Measurements from ENCODE around the gene E2F1.

E2F1 gene

DNA sequence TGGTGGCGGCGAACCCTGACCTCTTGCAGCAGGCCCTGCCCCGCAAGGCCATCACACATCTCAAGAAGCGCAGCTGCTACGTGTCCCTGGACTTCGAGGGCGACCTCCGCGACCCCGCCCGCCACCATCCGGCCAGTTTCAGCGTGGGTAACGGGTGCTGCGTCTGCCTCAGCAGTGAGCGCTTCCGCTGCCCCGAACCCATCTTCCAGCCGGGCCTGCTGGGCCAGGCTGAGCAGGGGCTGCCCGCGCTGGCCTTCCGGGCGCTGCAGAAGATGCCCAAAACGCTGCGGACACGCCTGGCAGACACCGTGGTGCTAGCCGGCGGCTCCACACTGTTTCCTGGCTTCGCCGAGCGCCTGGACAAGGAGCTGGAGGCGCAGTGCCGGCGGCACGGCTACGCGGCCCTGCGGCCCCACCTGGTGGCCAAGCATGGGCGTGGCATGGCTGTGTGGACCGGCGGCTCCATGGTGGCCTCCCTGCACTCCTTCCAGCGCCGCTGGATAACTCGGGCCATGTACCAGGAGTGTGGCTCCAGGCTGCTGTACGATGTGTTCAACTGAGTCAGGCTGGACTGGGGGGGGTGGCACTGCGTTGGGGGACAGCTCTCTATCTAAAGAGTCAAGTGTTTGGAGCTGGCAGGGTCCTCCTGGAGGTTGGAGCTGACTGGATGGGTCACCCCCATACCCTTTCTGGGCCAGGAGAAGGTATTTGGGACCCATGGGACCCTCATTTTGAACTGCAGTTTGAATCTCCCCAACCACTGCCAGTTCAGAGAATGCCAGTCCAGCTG lies 18.3 kb downstream of the E2F1 start:
- Histone ChIP-seq H3K27me3 (replicated peaks; ENCODE audit: insufficient read depth, low read length) (no peaks in the 10 kb centered on the region), H3K36me3 (replicated peaks; ENCODE audit: insufficient read depth, low read length) (no peaks in the 10 kb centered on the region), H3K9me3 (replicated peaks; ENCODE audit: insufficient read depth, low read length) (no peaks in the 10 kb centered on the region), H3K4me3 (ENCODE audit: low read length) (peak overlapping the region; percentile 76), H2AFZ (ENCODE audit: low read length) (peak overlapping the region; percentile 80), H3F3A (ENCODE audit: insufficient read depth, low read length) (peaks cover 26% of the 10 kb centered on the region), H3K27ac (ENCODE audit: low read length) (peak overlapping the region; percentile 84; the same call in 1 of the 2 replicates), H3K4me2 (ENCODE audit: low read depth, low read length) (peak overlapping the region; percentile 98), H3K4me1 (ENCODE audit: low read length) (peaks cover 22% of the 10 kb centered on the region), H3K9me2 (replicated peaks; ENCODE audit: insufficient read depth, low read length) (no peaks in the 10 kb centered on the region), H3K79me2 (ENCODE audit: low read length) (peaks cover 18% of the 10 kb centered on the region), H4K20me1 (ENCODE audit: insufficient read depth, low read length) (no peaks in the 10 kb centered on the region), H3K9ac (ENCODE audit: low read length) (peak overlapping the region; percentile 63)
- TF ChIP-seq, protein P1, sequence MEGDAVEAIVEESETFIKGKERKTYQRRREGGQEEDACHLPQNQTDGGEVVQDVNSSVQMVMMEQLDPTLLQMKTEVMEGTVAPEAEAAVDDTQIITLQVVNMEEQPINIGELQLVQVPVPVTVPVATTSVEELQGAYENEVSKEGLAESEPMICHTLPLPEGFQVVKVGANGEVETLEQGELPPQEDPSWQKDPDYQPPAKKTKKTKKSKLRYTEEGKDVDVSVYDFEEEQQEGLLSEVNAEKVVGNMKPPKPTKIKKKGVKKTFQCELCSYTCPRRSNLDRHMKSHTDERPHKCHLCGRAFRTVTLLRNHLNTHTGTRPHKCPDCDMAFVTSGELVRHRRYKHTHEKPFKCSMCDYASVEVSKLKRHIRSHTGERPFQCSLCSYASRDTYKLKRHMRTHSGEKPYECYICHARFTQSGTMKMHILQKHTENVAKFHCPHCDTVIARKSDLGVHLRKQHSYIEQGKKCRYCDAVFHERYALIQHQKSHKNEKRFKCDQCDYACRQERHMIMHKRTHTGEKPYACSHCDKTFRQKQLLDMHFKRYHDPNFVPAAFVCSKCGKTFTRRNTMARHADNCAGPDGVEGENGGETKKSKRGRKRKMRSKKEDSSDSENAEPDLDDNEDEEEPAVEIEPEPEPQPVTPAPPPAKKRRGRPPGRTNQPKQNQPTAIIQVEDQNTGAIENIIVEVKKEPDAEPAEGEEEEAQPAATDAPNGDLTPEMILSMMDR (IDR thresholded peaks at IDR 0.05; ENCODE audit: low read length), result peak; percentile 93
- no peak for TF ChIP-seq EZH2phosphoT487 (IDR thresholded peaks at IDR 0.05; ENCODE audit: low read length)
- peak; percentile 82 for DNase-seq

DNA sequence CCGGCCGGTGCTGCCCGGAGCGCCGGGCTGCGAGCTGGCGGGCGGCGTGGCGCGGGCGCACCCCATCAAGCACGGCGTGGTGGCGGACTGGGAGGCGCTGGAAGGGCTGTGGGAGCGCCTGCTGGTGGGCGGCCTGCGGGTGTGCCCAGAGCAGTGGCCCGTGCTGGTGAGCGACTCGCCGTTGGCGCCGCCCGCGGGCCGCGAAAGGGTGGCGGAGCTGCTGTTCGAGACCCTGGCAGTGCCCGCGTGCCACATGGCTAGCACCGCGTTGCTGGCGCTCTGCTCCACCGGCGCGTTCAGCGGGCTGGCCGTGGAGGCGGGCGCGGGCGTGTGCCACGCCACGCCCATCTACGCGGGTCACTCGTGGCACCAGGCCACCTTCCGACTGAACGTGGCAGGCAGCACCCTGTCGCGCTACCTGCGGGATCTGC lies 18.9 kb downstream of the E2F1 start:
- Histone ChIP-seq H3K9me3 (replicated peaks; ENCODE audit: insufficient read depth, low read length) (no peaks in the 10 kb centered on the region), H3K36me3 (replicated peaks; ENCODE audit: insufficient read depth, low read length) (no peaks in the 10 kb centered on the region), H3K4me3 (ENCODE audit: low read length) (peak overlapping the region; percentile 76), H3K27ac (ENCODE audit: low read length) (peak overlapping the region; percentile 84), H3K9ac (ENCODE audit: low read length) (peak overlapping the region; percentile 63), H3K4me1 (ENCODE audit: low read length) (peaks cover 24% of the 10 kb centered on the region), H3K9me2 (replicated peaks; ENCODE audit: insufficient read depth, low read length) (no peaks in the 10 kb centered on the region), H3F3A (ENCODE audit: insufficient read depth, low read length) (peaks cover 26% of the 10 kb centered on the region), H2AFZ (ENCODE audit: low read length) (peak overlapping the region; percentile 80), H3K27me3 (replicated peaks; ENCODE audit: insufficient read depth, low read length) (no peaks in the 10 kb centered on the region), H4K20me1 (ENCODE audit: insufficient read depth, low read length) (no peaks in the 10 kb centered on the region), H3K4me2 (ENCODE audit: low read depth, low read length) (peak overlapping the region; percentile 98), H3K79me2 (ENCODE audit: low read length) (peaks cover 12% of the 10 kb centered on the region)
- no peak for TF ChIP-seq EZH2 (optimal IDR thresholded peaks at IDR 0.05; ENCODE audit: low read depth, low read length)
- TF ChIP-seq, protein P1 (IDR thresholded peaks at IDR 0.05; ENCODE audit: low read length), result no peak
- no peak for TF ChIP-seq EZH2phosphoT487 (IDR thresholded peaks at IDR 0.05; ENCODE audit: low read length)
- peak; percentile 48 for DNase-seq

DNA sequence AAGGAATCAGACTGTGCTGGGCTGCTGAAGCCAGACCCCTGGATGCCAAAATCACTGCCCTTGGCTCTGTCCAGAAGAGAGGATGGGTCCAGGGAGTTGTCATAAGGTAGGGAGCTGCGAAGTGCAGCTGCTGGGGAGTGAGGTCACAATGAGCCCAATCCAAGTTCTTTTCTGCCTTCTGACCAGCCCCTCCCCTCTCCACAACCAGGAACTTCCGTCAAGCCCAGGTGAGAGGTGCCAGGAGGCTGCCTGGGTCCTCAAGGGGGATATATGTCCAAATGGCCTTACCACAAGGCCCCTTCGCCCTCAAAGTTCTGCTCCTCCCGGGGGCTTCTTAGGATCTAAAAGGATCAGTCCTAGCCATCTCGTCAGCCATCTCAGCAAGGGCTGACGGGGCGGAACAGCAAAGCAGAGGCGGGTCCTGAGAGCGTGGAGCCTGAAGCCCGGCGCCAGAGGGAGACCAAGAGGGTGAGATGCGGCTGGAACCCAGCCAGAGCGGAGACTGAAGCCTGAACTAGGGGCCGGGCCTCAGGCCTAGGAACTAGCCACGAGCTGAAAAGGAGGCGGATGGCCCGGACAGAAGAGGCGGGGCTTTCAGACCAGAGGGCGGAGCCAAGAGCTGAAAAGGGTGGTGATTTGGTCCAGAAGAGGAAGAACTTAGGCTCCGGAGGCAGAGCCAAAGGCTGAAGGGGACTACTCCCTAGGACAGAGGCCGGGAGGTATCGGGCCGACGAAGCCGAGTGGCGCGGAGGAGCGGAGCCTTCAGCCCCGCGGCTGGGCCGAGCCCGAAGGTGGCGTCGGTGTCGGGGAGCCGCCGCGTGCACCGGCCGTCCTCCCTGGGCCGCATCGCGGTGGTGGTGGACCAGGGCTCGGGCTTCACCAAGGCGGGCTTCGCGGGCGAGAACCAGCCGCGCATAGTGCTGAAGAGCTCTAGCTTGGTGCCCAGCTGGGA lies 19.6 kb downstream of the E2F1 start, which contains the start of gene ACTL10:
Gene ACTL10 (plus strand): TSS at position 651 of the 952 bp plus-strand sequence. CDS start 555 bp downstream, outside the sequence.
- Histone ChIP-seq H3F3A (ENCODE audit: insufficient read depth, low read length) (peaks cover 26% of the 10 kb centered on the region), H3K9ac (ENCODE audit: low read length) (peak within 1 kb of the TSS; percentile 63), H3K9me2 (replicated peaks; ENCODE audit: insufficient read depth, low read length) (no peaks in the 10 kb centered on the region), H3K27me3 (replicated peaks; ENCODE audit: insufficient read depth, low read length) (no peaks in the 10 kb centered on the region), H3K4me3 (ENCODE audit: low read length) (peak within 1 kb of the TSS; percentile 76), H3K36me3 (replicated peaks; ENCODE audit: insufficient read depth, low read length) (no peaks in the 10 kb centered on the region), H3K4me2 (ENCODE audit: low read depth, low read length) (peak within 1 kb of the TSS; percentile 98), H3K27ac (ENCODE audit: low read length) (peak within 1 kb of the TSS; percentile 84), H4K20me1 (ENCODE audit: insufficient read depth, low read length) (no peaks in the 10 kb centered on the region), H3K79me2 (ENCODE audit: low read length) (peaks cover 6% of the 10 kb centered on the region; the same call in 1 of the 2 replicates), H3K4me1 (ENCODE audit: low read length) (peaks cover 24% of the 10 kb centered on the region), H3K9me3 (replicated peaks; ENCODE audit: insufficient read depth, low read length) (no peaks in the 10 kb centered on the region), H2AFZ (ENCODE audit: low read length) (peak within 1 kb of the TSS; percentile 83)
- DNase-seq, result peak; percentile 98
- TF ChIP-seq, protein P1 (IDR thresholded peaks at IDR 0.05; ENCODE audit: low read length), result peak; percentile 40
- TF ChIP-seq EZH2phosphoT487 (IDR thresholded peaks at IDR 0.05; ENCODE audit: low read length) (no peak), EZH2 (optimal IDR thresholded peaks at IDR 0.05; ENCODE audit: low read depth, low read length) (no peak)
